NB4 (cell line): Measurements from ENCODE around the gene HMBS.

Experiments used
- POLR2A ChIP-seq: IDR thresholded peaks from 2 replicates; pipeline ENCODE4 v1.6.1; 2011; ENCODE audit warnings: mild to moderate bottlenecking; ENCODE audit not compliant: insufficient read length; ENCODE audit errors: extremely low read depth
- TF ChIP-seq, protein P1 (sequence below): IDR thresholded peaks from one replicate; pipeline ENCODE4 v1.5.1; 2012; ENCODE audit warnings: low read depth, low read length

DNA sequence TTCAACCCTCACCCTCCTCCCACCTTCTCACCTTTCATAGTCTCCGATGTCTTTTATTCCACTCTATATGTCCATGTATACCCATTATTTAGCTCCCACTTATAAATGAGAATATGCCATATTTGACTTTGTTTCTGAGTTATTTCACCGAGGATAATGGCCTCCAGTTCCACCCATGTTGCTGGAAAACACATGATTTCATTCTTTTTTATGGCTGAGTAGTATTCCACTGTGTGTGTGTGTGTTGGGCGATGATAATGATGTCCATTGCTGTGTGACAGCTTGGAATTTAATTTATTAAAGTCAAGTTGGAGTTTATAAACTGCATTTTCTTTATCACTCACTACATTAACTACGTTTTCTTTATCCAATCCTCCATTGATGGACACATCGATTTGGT, 33.5 kb downstream of the HMBS start:
- TF ChIP-seq, protein P1, sequence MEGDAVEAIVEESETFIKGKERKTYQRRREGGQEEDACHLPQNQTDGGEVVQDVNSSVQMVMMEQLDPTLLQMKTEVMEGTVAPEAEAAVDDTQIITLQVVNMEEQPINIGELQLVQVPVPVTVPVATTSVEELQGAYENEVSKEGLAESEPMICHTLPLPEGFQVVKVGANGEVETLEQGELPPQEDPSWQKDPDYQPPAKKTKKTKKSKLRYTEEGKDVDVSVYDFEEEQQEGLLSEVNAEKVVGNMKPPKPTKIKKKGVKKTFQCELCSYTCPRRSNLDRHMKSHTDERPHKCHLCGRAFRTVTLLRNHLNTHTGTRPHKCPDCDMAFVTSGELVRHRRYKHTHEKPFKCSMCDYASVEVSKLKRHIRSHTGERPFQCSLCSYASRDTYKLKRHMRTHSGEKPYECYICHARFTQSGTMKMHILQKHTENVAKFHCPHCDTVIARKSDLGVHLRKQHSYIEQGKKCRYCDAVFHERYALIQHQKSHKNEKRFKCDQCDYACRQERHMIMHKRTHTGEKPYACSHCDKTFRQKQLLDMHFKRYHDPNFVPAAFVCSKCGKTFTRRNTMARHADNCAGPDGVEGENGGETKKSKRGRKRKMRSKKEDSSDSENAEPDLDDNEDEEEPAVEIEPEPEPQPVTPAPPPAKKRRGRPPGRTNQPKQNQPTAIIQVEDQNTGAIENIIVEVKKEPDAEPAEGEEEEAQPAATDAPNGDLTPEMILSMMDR, result no peak
- no peak for TF ChIP-seq POLR2A
